GM10847 (cell line): ENCODE results near the gene TCP11X2.
"Not testable (repeated sequence)": the region's sequence is repeated elsewhere in the genome, so short reads cannot be mapped to it uniquely, and the experiment has no call there.

Experiments
- POLR2A ChIP-seq: IDR thresholded peaks from 2 replicates; pipeline ENCODE4 v1.6.1; 2011; ENCODE audit not compliant: insufficient read length; ENCODE audit errors: extremely low read depth

Gene TCP11X2

GRCh38 chrX:102471762-102472220 is at the start of gene TCP11X2:
Gene TCP11X2, minus strand, starts transcription at chrX:102471812.
- TF ChIP-seq POLR2A, result not testable (repeated sequence)

GRCh38 chrX:102517326-102517725 is 45.7 kb upstream of the TCP11X2 start:
- no peak for TF ChIP-seq POLR2A

- TF ChIP-seq POLR2A, result no peak
Measured at GRCh38 chrX:102515975-102516941, 44.6 kb upstream of the TCP11X2 start, which contains the start of gene TMSB15A. Gene TMSB15A, minus strand, starts transcription at chrX:102516739.

- no peak for TF ChIP-seq POLR2A
Measured at GRCh38 chrX:102514536-102514935, 42.9 kb upstream of the TCP11X2 start.

GRCh38 chrX:102498732-102499131 is 27.1 kb upstream of the TCP11X2 start:
- no peak for TF ChIP-seq POLR2A

- no peak for TF ChIP-seq POLR2A
Measured at GRCh38 chrX:102491766-102492165, 20.2 kb upstream of the TCP11X2 start.

- TF ChIP-seq POLR2A, result not testable (repeated sequence)
Measured at GRCh38 chrX:102439908-102440307, 31.7 kb downstream of the TCP11X2 start, which contains the start of gene NXF2B. Gene NXF2B, minus strand, starts transcription at chrX:102440008. Its CDS starts 59,972 bp downstream, at chrX:102380036.
